H1 (cell line): ENCODE measurements around the gene F10. TPM values are rescaled to one million over a fixed set of nuclear protein-coding genes. Genes with fewer than 3 reads are reported as not detected.

Source experiments
- polyA plus RNA-seq, 7 experiments: library from polyadenylated mRNA; depleted of rRNA in 3 of 7; stranded (reverse) in 5 of 7; unstranded in 2 of 7; fragments of >200 nt in 5 of 7; fragments of 200-250 nt in 2 of 7; gene quantifications; 1 replicate in 5 of 7; 2 replicates in 1 of 7; 4 replicates in 1 of 7; pipeline versions ENCODE4 v1.2.1 to v1.2.3, GENCODE V29; 2011 to 2013; ENCODE audit warnings: missing spikeins in 2 of 7, mixed read lengths in 2 of 7
- total RNA-seq: library from RNA; stranded (reverse); fragmentation: NEBNext Ultra II Directional; extraction: Animal tissue kit (Norgen Biotek cat#: 25700); gene quantifications from 2 replicates; pipeline ENCODE4 v1.2.1, GENCODE V29; 2021
- TF ChIP-seq, protein P1 (sequence below): IDR thresholded peaks from 2 replicates; pipeline ENCODE4 v1.6.1; 2011; ENCODE audit warnings: low read depth, mild to moderate bottlenecking, low read length; ENCODE audit not compliant: insufficient read depth

Gene F10
- total and polyA plus RNA-seq, 2 of the 8 experiments (the other 6 are each of a cell fraction or from before 2014, with no cell fraction given): 2.0 to 4.2 TPM

DNA sequence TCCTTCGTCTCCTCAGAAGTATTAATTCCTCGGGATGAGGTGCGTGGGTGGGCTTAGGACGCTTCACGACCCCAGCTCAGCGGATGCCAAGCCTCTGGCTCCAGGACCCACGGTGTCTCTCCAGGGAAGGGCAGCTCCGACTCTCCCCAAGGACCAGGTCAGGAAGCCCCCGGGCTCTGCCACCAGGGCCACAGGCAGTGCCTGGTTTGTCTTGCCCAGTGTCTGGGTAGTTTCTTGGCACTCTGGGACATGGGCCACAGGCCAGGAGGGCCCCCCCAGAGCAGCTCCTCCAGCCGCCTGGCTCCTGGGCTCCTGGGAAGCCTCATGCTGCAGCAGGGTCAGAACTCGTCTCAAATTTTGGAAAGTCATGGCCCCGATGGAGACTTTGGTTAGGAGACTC lies 38.4 kb downstream of the F10 start (continued):
- TF ChIP-seq, protein P1, sequence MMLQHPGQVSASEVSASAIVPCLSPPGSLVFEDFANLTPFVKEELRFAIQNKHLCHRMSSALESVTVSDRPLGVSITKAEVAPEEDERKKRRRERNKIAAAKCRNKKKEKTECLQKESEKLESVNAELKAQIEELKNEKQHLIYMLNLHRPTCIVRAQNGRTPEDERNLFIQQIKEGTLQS: no peak
